ENCODE measurements around the gene VPS37C. TPM values are rescaled to one million over a fixed set of nuclear protein-coding genes. Genes with fewer than 3 reads are reported as not detected.

VPS37C gene
- polyA plus RNA-seq, 4 donors = 15.6 to 22.2 (median 20.9) TPM

- DNase-seq (ENCODE audit: low read depth in 4 of 4, low spot score in 2 of 4) = no peak
Observed at GRCh38 chr11:61134801-61135257, 26.4 kb downstream of the VPS37C start.

GRCh38 chr11:61133956-61134662 is 27.1 kb downstream of the VPS37C start:
- DNase-seq (ENCODE audit: low read depth in 4 of 4, low spot score in 2 of 4) = no peak

GRCh38 chr11:61133145-61133544 is 28.1 kb downstream of the VPS37C start:
- DNase-seq (ENCODE audit: low read depth in 4 of 4, low spot score in 2 of 4) = no peak

- no peak for DNase-seq (ENCODE audit: low read depth in 4 of 4, low spot score in 2 of 4)
Observed at GRCh38 chr11:61132646-61133045, 28.6 kb downstream of the VPS37C start.

GRCh38 chr11:61131998-61132555 is 29.1 kb downstream of the VPS37C start:
- no peak for DNase-seq (ENCODE audit: low read depth in 4 of 4, low spot score in 2 of 4)

- no peak for DNase-seq (ENCODE audit: low read depth in 4 of 4, low spot score in 2 of 4)
Observed at GRCh38 chr11:61131586-61131985, 29.6 kb downstream of the VPS37C start.

GRCh38 chr11:61131186-61131585 is 30.0 kb downstream of the VPS37C start:
- DNase-seq (ENCODE audit: low read depth in 4 of 4, low spot score in 2 of 4) = no peak

GRCh38 chr11:61129639-61130523 is 31.3 kb downstream of the VPS37C start:
- DNase-seq (ENCODE audit: low read depth in 4 of 4, low spot score in 2 of 4) = peak; percentile 81 to 89 (median 82)

- no peak for DNase-seq (ENCODE audit: low read depth in 4 of 4, low spot score in 2 of 4)
Observed at GRCh38 chr11:61128947-61129638, 32.1 kb downstream of the VPS37C start.

GRCh38 chr11:61127991-61128390 is 33.2 kb downstream of the VPS37C start:
- DNase-seq (ENCODE audit: low read depth in 4 of 4, low spot score in 2 of 4) = no peak

GRCh38 chr11:61126256-61126655 is 35.0 kb downstream of the VPS37C start:
- no peak for DNase-seq (ENCODE audit: low read depth in 4 of 4, low spot score in 2 of 4)

- no peak for DNase-seq (ENCODE audit: low read depth in 4 of 4, low spot score in 2 of 4)
Observed at GRCh38 chr11:61125310-61125684, 35.9 kb downstream of the VPS37C start.

- DNase-seq (ENCODE audit: low read depth in 4 of 4, low spot score in 2 of 4) = no peak
Observed at GRCh38 chr11:61124574-61125309, 36.5 kb downstream of the VPS37C start.

- no peak for DNase-seq (ENCODE audit: low read depth in 4 of 4, low spot score in 2 of 4)
Observed at GRCh38 chr11:61123775-61124571, 37.3 kb downstream of the VPS37C start.

- no peak for DNase-seq (ENCODE audit: low read depth in 4 of 4, low spot score in 2 of 4)
Observed at GRCh38 chr11:61122761-61123160, 38.5 kb downstream of the VPS37C start.

GRCh38 chr11:61121917-61122316 is 39.3 kb downstream of the VPS37C start:
- DNase-seq (ENCODE audit: low read depth in 4 of 4, low spot score in 2 of 4) = no peak

- no peak for DNase-seq (ENCODE audit: low read depth in 4 of 4, low spot score in 2 of 4)
Observed at GRCh38 chr11:61121192-61121831, 39.9 kb downstream of the VPS37C start.

GRCh38 chr11:61120706-61121191 is 40.5 kb downstream of the VPS37C start:
- no peak for DNase-seq (ENCODE audit: low read depth in 4 of 4, low spot score in 2 of 4)

Measured in left renal cortex interstitium (tissue), 4 donors.